IPS-18c (cell line): Measurements from ENCODE around the gene HNRNPK.
A peak's percentile ranks its signal among the peaks of the same experiment; 100 is the strongest.
"Not testable (repeated sequence)": the region's sequence is repeated elsewhere in the genome, so short reads cannot be mapped to it uniquely, and the experiment has no call there.

Experiments
- H3K4me3 ChIP-seq: 2 replicates; pipeline ENCODE4 v1.7.0; 2013; ENCODE audit warnings: low read depth, mild to moderate bottlenecking, low read length, moderate library complexity; ENCODE audit not compliant: insufficient read depth
- H3K9me3 ChIP-seq: one replicate; pipeline ENCODE4 v1.6.1; 2013; ENCODE audit warnings: mild to moderate bottlenecking, low read length, moderate library complexity; ENCODE audit not compliant: control insufficient read depth, insufficient read depth

The HNRNPK gene

DNA sequence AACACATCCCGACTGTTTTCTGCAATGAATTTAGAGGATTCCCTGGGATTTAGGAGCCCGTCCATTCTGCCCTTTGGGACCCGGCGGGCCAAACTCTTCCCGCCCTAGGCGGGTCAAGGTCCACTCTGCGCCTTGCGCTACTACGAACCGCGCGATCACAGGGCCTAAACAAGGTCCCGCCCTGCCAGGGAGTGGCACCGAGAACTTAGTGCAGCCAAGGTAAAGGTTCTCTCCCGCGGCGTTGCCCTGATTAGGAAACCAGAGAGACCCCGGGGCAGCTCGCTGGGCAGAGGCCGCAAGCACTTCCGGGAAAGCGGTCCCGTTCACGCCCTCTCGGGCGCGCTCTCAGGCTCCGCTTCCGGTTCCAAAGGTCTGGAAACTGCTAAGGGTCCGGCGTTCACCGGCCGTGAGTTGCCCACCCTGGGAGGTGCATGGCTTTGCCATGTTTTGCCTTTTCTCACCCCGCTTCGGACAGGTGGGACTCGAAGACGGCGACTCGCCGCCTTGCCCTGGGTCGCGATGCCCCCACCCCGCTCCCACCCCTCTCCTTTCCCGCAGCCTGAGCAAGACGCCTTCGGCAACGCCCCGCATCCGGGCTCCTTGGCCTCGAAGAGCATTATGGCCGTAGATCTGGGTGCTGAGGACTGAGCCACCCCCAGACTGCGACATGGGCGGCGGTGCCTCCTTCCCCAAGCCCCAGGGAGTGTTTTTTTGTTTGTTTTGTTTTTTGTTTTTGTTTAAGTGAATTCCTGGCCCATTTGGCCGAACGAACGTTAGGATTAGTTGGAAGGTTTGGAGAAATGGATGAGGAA, 23.4 kb downstream of the HNRNPK start:
- Histone ChIP-seq H3K4me3 (peak overlapping the region; percentile 80), H3K9me3 (no peaks in the 10 kb centered on the region)

- H3K9me3 ChIP-seq, result no peaks in the 10 kb centered on the region
- peak overlapping the region; percentile 80 for H3K4me3 ChIP-seq
These were observed 24.0 kb downstream of the HNRNPK start for GRCh38 chr9:83956086-83956435.

DNA sequence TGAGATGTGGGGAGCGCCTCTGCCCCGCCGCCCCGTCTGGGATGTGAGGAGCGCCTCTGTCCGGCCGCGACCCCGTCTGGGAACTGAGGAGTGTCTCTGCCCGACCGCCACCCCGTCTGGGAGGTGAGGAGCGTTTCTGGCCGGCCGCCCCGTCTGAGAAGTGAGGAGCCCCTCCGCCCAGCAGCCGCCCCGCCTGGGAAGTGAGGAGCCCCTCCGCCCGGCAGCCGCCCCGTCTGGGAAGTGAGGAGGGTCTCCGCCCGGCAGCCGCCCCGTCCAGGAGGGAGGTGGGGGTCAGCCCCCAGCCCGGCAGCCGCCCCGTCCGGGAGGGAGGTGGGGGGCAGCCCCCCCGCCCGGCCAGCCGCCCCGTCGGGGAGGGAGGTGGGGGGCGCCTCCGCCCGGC, 31.9 kb downstream of the HNRNPK start:
- not testable (repeated sequence) for H3K9me3 ChIP-seq, H3K4me3 ChIP-seq

DNA sequence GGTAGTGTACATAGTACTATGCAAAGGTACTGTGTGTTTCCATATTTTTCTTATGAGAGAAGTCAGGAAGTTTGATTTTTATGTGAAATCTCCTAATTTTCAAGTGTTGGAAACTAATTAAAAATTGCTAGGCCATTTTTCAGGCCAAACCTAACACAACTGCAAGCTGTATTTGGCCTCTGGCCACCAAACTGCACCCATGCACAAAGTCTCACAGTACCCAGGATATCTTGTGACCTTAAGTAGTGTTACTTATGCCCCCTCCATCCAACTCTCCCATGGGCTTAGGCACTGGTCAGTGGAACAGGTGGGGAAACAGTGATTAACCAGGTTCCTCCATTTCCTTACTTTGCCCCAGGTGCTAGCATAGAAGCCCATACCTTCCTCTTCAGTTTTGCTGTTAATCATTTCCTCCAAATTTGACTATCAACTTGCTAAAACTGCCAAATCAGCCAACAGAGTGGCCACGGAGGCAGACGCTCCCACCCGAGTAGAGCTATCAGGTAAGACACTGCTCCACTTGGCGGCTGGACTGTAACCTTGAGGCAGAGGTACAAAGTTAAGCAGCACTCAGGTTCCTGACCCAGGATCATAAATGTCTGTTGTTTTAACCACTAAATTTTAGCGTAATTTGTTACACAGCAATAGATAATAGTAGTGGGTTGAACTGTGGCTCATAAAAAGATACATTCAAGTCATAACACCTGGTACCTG, 39.3 kb downstream of the HNRNPK start:
- Histone ChIP-seq H3K4me3 (no peak overlapping the region), H3K9me3 (no peaks in the 10 kb centered on the region)

DNA sequence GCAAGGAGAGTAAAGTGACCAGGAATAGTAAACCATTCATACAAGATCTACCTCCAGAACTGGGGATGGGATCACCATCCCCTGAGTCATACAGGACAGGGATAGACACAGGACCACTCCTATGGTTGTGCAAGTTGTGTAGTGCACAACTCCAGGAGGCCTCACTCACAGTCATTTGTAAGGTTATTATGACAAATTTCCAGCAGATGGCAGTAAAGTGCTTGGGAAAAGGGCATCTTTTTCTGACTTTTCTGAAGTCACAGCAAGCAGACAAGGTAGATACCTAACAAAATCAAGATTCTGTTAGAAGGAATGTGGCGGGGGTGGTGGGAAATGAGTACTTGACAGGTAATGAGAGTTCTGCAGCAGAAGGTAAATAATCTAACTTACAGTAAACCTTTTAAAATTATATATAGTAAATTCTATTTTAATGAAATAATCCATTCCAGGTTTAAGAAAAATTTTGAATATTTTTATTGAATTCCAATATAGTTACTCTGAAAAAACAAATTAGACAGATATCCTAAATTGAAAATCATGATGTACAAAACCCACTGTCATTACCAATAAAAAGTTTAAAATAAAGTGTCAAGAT, 42.1 kb downstream of the HNRNPK start:
- Histone ChIP-seq H3K4me3 (no peak overlapping the region), H3K9me3 (no peaks in the 10 kb centered on the region)

DNA sequence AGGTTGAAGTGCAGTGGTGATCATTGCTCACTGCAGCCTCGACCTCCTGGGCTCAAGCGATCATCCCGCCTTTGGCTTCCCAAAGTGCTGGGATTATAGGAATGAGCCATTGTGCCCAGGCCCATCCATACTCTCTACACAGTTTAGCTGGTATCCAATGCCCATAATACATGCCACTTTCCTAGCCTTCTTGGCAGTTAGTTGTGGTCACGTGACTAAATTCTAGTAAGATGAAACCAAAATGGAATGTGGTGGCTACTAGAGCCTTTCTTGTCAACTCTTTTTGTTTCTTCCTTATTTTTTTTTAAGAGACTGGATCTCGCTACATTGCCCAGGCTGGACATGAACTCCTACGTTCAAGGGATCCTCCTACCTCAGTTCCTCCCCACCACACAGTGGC, 43.5 kb downstream of the HNRNPK start:
- no peak overlapping the region for H3K4me3 ChIP-seq
- H3K9me3 ChIP-seq, result no peaks in the 10 kb centered on the region

DNA sequence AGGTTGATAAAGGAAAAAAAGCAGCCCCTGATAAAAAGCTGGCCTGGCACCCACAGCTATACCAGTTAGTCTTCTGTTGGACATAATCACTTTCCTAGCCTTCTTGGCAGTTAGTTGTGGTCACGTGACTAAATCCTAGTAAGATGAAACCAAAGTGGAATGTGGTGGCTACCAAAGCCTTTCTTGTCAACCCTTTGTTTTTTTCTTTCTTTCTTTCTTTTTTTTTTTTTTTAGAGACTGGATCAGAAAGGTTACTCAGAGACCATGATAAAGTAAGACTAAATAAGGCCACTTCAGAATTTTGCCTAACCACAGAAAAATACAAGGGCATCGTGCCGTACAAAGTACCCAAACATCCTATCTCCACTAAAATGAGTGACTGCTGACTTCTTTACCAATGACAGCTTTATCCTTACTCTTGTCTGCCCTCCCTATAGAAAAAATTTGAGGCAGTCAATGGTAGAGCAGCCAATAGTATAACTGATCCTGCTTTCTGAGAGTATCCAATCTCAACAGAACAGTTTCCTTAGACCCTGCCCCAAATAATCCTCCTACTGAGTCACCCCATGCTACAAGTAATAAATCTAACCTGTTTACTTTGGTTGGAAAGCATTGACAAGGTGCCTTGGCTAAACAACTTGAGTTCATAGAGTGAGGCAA, 44.6 kb downstream of the HNRNPK start:
- Histone ChIP-seq H3K9me3 (no peaks in the 10 kb centered on the region), H3K4me3 (no peak overlapping the region)

DNA sequence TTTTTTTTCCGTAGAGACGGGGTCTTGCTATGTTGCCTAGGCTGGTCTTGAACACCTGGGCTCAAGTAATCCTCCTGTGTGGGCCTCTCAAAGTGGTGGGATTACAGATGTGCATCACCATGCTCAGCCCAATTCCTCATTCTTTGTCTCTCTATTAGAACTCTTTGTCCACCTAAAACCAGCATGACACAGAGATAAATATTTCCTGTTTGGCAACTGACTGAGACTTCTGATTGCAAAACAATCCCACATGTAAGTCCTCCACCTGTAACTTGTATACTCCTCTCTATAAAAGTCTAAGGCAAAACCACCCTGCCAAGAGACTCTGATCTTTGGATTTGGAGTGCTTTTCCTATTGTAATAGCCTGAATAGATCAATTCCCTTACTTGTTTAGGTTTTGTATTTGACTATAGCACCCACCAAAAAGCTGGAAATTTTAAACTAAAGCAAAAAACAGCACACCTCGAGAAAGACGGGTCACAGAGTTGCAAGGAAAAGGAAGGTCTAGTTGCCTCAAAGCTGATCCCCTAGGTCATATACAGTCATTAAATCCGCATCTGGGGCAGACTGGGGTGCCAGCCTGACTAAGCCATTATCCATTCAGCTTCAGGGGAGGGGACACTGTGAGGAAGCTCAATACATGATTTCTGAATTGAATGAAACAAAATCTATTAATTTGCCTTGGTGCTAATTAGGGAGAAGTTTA, 45.3 kb downstream of the HNRNPK start:
- no peaks in the 10 kb centered on the region for H3K9me3 ChIP-seq
- no peak overlapping the region for H3K4me3 ChIP-seq

GRCh38 chr9:83933790-83934189, 46.2 kb downstream of the HNRNPK start:
- Histone ChIP-seq H3K9me3 (no peaks in the 10 kb centered on the region), H3K4me3 (no peak overlapping the region)

DNA sequence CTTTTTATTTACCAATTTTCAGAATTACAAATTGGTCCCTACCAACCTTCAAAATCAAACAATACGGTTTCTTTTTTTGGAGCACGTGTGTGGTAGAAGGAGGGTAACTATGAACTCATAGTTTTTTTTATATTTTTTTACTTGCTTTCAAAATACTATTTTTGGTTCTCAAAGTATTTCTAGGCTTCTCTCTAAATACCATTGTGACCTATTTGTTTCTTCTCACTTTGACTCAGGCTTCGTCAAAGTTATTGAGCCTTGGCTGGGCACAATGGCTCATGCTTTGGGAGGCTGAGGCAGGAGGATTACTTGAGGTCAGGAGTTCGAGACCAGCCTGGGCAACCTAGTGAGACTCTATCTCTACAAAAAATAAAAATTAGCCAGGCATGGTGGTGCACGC, 47.2 kb downstream of the HNRNPK start:
- Histone ChIP-seq H3K4me3 (no peak overlapping the region), H3K9me3 (no peaks in the 10 kb centered on the region)

- Histone ChIP-seq H3K9me3 (no peaks in the 10 kb centered on the region), H3K4me3 (no peak overlapping the region)
These were observed 48.0 kb downstream of the HNRNPK start for GRCh38 chr9:83932011-83932410.

GRCh38 chr9:83930881-83931280, 49.1 kb downstream of the HNRNPK start:
- no peak overlapping the region for H3K4me3 ChIP-seq
- H3K9me3 ChIP-seq, result no peaks in the 10 kb centered on the region

DNA sequence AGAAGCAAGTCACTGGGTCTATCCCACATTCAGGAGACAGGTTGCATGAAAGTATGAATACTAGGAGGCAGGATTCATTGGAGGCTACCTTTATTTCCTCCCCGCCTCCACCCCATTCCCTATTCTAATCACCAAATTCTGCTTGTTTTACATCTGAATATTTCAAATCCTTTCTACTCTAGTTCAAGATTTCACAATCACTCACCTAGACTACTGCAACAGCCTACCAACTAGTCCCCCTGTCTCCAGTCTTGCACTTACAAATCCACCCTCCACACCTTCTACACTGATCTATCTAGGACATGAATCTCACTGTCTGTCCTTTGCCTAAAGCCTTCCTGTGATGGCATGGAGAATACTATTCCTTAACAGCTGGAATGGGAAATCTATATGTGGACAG, 52.4 kb downstream of the HNRNPK start:
- no peaks in the 10 kb centered on the region for H3K9me3 ChIP-seq
- H3K4me3 ChIP-seq, result no peak overlapping the region

DNA sequence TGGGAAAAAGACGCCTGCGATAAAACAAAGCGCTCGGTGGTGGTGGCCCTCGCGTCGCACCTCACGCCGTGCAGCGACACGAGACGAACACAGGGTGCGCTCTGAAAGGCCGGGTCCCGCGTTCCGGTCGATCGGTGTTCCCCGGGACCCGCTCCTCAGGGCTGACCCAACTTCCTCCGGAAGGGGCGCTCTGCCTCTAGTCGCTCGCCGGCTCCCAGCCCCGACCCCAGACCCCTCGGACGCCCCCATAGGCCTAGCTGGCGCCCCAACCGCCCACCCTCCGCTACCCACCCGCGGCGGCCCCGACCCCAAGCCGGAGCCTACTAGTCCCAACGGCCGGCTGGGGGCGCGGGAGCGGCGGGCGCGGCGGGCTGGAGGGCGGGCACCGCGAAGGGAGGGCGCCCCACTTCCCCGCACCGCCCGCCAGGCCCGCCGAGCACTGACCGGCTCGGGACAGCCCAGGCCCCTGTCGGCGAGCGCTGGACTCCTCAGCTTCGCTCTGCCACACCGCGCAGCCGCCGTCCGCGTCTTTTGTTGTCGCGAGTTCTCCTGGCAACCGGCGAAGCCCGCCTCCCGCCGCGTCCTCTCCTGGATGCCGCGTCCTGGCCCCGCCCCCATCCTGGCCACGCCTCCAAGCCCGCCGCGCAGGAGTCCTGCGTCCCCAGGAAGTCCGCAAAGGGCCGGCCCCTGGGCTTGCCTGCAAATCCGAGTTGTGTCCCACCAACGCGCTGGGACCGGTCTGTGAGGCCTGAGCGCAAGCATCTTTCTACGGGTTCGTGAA, 58.9 kb downstream of the HNRNPK start, which contains the start of gene KIF27:
Gene KIF27 (minus strand): TSS at position 506 of the 781 bp plus-strand sequence. CDS start 5,841 bp downstream, outside the sequence.
- Histone ChIP-seq H3K4me3 (peak within 1 kb of the TSS; percentile 56), H3K9me3 (no peaks in the 10 kb centered on the region)

- H3K4me3 ChIP-seq, result peak overlapping the region; percentile 56
- no peaks in the 10 kb centered on the region for H3K9me3 ChIP-seq
These were observed 59.5 kb downstream of the HNRNPK start for GRCh38 chr9:83920469-83920926.

- Histone ChIP-seq H3K9me3 (no peaks in the 10 kb centered on the region), H3K4me3 (no peak overlapping the region)
These were observed 60.9 kb downstream of the HNRNPK start for GRCh38 chr9:83919111-83919510.
